HG02870 (cell line): Measurements from ENCODE around the gene NTMT1.

ENCODE experiments used
- ATAC-seq: cut with Tn5 transposase; IDR thresholded peaks from one replicate; pipeline ENCODE4 v1.9.1; 2021; ENCODE audit warnings: mild to moderate bottlenecking, moderate library complexity; ENCODE audit not compliant: unreplicated experiment

The NTMT1 gene

GRCh38 chr9:129596541-129597331 lies 29.2 kb upstream of the NTMT1 start:
- ATAC-seq, result no peak

GRCh38 chr9:129597355-129598088 lies 28.4 kb upstream of the NTMT1 start:
- ATAC-seq, result no peak

GRCh38 chr9:129598089-129598596 lies 27.8 kb upstream of the NTMT1 start:
- ATAC-seq, result no peak

- ATAC-seq, result no peak
Observed at GRCh38 chr9:129601082-129601674, 24.8 kb upstream of the NTMT1 start.

- no peak for ATAC-seq
Observed at GRCh38 chr9:129602598-129603415, 23.2 kb upstream of the NTMT1 start.

- ATAC-seq, result no peak
Observed at GRCh38 chr9:129604056-129604765, 21.8 kb upstream of the NTMT1 start.

- ATAC-seq, result no peak
Observed at GRCh38 chr9:129604766-129605163, 21.2 kb upstream of the NTMT1 start.

- ATAC-seq, result no peak
Observed at GRCh38 chr9:129606161-129607026, 19.6 kb upstream of the NTMT1 start.

GRCh38 chr9:129607027-129607387 lies 19.0 kb upstream of the NTMT1 start:
- ATAC-seq, result no peak

- ATAC-seq, result no peak
Observed at GRCh38 chr9:129608561-129609481, 17.1 kb upstream of the NTMT1 start.

- no peak for ATAC-seq
Observed at GRCh38 chr9:129609486-129610212, 16.3 kb upstream of the NTMT1 start.

GRCh38 chr9:129610213-129610472 lies 15.8 kb upstream of the NTMT1 start:
- ATAC-seq, result no peak

- ATAC-seq, result no peak
Observed at GRCh38 chr9:129610473-129611306, 15.3 kb upstream of the NTMT1 start.

- no peak for ATAC-seq
Observed at GRCh38 chr9:129611307-129611800, 14.6 kb upstream of the NTMT1 start.

- no peak for ATAC-seq
Observed at GRCh38 chr9:129612123-129612522, 13.8 kb upstream of the NTMT1 start.

- no peak for ATAC-seq
Observed at GRCh38 chr9:129612815-129613519, 13.0 kb upstream of the NTMT1 start.
